ENCODE data around the gene CYTH1. TPM values are rescaled to one million over a fixed set of nuclear protein-coding genes. Genes with fewer than 3 reads are reported as not detected.
"Not testable (repeated sequence)": the region's sequence is repeated elsewhere in the genome, so short reads cannot be mapped to it uniquely, and the experiment has no call there.

The CYTH1 gene
- total RNA-seq, 1 donor from 2014 or later = 29.4 TPM

DNA sequence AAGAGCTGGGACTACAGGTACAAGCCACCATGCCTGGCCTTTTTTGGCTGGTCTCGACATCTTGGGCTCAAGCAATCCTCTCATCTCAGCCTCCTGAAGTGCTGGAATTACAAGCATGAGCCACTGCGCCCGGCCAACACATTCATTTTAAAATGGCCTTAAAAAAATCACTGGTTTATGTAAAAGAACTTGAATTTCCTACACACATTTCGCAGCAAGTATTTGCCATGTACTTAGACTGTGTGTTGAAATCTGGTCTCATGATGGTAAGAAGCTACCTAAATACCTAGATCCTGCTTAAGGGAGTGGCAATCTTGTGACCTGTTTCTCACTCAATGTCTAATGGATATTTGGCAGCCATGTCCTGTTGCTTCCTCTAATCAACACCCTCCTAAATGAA is 8.5 kb upstream of the CYTH1 start:
- DNase-seq (ENCODE audit: low spot score) = no peak
- intact Hi-C loops (cut with DNase I) = no loop called here

DNA sequence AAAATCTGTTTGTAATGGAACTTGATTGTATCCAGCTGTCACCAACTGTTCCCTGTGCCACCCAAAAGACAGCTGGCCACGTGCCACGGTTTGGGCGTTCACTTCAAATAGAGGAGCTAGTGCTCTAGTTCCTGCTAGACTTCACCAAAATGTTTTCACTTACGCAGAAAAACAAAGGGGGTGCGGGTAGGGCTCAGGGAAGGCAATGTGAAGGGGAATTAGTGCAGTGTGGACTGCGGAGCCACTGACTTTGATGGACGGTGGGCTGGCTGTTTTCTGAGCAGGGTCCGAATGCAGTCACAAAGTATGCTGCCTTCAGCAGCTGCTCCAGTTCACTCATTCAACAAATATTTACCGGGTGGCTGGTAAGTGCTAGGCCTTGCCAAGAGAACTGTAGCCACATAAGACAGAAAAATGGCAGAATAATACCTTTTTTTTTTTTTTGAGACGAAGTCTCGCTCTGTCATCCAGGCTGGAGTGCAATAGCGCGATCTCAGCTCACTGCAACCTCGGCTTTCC is 7.6 kb upstream of the CYTH1 start:
- intact Hi-C loops (cut with DNase I) = no loop called here
- no peak for DNase-seq (ENCODE audit: low spot score)

DNA sequence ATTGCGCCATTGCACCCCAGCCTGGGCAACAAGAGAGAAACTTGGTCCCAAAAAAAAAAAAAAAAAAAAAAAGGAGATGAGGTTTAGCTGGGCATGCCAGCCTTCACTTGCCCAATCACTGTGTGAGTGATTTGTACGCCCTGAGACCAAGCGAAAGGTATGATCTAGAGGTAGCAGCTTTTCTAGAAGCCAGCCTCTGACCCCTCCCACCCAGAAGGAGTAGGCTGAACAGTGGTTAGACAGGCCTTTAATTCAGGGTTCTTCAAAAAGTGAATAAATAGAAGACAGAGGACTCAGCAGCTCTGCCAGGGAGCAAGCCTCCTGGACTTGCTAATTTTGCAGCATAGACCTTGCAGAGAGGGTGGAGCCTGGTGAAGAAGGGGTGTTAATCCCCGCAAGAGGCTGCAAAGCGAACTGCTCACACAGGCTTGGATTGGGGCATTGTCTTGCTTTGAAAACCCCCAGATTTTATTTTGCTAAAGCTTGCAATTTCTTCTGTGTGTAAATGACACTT is 7.1 kb upstream of the CYTH1 start:
- intact Hi-C loops (cut with DNase I) = no loop called here
- DNase-seq (ENCODE audit: low spot score) = no peak

DNA sequence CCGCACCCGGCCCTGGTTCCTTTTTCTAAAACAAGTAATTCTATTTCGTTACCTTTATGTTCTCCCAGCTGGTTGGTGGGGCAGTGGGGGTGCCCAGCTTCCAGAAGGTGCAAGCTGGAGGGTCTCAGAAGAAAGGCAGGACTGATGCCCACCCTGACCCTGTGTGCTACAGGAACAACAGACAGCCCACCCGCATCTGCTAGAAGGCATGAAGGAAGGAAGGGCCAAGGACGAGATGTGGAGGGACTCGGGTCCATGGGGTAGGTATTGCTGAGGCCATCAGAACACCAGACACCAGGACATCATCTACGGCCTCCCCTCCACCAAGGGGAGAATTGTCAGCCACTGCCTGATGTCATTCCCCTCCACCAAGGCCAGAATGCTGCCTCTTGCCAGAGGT is 6.4 kb upstream of the CYTH1 start:
- DNase-seq (ENCODE audit: low spot score) = no peak
- intact Hi-C loops (cut with DNase I) = no loop called here

DNA sequence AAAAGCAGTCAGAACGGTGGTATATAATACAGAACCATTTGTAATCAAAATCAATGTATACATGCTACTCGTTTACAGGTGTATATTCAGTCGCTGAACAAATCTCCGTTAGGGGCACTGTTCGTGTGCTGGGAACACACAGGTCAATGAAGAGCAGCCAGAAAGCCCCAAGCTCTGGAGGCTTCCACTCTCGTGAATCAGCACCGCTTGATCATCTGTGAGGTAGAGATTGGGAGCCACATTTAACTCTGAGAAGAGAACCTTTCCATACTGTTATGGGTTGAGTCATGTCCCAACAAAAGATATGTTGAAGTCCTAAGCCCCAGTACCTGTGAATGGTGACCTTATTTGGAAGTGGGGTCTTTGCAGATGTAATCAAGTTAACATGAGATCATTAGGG is 5.4 kb upstream of the CYTH1 start:
- intact Hi-C loops (cut with DNase I) = no loop called here

DNA sequence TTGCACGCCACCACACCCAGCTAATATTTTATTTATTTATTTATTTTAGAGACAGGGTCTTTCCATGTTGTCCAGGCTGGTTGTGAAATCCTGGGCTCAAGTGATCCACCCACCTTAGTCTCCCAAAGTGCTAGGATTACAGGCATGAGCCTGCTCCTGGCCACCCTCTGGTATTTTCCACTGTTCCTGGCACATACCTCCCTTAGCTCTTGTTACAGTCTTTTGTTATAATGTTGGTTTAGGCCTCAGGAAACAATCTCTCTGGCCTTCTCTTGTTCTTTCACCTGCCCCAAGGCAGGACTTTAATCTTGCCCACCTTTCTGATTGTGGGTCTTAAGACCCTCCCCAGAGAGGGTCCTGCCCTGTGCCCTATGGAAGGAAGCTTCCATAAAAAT is 3.6 kb upstream of the CYTH1 start:
- intact Hi-C loops (cut with DNase I) = no loop called here
- no peak for DNase-seq (ENCODE audit: low spot score)

More for the DNA sequence above, 5.4 kb upstream of the CYTH1 start:
- no peak for DNase-seq (ENCODE audit: low spot score)

DNA sequence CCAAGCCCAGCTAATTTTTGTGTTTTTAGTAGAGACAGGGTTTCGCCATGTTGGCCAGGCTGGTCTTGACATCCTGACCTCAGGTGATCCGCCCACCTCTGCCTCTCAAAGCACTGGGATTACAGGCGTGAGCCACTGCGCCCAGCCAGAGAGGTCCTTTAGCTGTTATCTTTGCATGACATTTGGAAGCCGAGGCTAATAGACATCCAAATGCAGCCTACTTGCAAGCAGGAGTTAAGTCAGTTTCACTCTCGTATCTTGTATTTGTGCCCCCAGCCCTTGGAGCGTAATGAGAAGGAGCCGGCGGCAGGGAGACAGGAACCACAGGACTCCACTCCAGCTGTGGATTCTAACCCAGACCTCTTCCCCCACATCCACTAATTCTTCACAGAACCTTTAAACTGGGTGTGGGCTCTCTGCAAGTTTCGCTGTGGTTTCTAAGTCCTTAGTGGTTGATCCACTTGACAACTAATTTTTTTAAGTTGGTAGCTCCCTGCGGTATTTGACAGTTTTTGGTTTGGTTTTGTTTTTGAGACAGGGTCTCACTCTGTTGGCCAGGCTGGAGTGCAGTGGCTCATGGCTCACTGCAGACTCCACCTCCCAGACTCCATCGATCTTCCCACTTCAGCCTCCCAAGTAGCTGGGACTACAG is 3.1 kb upstream of the CYTH1 start:
- intact Hi-C loops (cut with DNase I) = no loop called here
- DNase-seq (ENCODE audit: low spot score) = no peak

DNA sequence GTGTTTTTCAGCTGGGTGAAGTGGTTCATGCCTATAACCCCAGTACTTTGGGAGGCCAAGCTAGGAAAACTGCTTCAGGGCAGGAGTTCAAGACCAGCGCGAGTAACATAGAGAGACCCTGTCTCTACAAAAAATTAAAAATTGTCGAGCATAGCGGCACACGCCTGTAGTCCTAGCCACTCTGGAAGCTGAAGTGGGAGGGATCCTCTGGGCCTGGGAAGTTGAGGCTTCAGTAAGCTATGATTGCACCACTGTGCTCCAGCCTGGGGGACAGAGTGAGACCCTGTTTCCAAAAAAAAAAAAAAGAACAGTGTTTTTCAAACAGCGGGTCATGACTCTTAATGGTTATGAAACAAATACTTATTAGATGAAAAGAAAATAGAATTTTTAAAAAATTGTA is 2.3 kb upstream of the CYTH1 start:
- intact Hi-C loops (cut with DNase I) = loop anchor here (5.0 kb wide), 1 partner anchor 47 kb away; no protein-coding TSS in a partner anchor
- no peak for DNase-seq (ENCODE audit: low spot score)

DNA sequence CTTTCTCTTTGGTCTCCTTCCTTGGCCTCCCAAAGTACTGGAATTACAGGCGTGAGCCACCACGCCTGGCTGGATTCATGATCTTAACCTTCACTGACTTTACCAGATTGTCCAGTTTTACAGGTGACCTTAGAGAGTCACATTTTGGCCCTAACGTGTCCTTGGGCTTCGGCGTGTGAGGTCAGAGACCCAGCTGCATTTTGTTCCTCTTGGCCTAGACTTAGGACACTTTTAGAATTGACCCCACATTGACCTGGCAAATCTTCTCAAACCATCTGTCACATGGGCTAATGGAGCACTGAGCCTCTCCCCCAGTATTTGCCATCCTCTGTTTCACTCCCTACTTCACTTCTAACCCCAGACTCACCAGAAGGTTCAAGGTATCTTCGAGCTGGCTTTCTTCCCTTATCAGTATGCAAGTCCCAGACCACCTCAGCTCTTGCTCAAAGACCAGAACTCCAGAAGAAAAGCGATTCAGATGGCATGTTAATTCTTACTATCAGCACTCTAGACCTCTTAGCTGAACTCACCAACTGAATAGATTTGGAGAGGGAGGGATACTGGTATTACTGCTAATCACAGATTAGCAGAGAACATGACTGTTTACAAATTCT is 1.7 kb upstream of the CYTH1 start:
- intact Hi-C loops (cut with DNase I) = loop anchor here (5.0 kb wide), 1 partner anchor 47 kb away; no protein-coding TSS in a partner anchor
- no peak for DNase-seq (ENCODE audit: low spot score)

DNA sequence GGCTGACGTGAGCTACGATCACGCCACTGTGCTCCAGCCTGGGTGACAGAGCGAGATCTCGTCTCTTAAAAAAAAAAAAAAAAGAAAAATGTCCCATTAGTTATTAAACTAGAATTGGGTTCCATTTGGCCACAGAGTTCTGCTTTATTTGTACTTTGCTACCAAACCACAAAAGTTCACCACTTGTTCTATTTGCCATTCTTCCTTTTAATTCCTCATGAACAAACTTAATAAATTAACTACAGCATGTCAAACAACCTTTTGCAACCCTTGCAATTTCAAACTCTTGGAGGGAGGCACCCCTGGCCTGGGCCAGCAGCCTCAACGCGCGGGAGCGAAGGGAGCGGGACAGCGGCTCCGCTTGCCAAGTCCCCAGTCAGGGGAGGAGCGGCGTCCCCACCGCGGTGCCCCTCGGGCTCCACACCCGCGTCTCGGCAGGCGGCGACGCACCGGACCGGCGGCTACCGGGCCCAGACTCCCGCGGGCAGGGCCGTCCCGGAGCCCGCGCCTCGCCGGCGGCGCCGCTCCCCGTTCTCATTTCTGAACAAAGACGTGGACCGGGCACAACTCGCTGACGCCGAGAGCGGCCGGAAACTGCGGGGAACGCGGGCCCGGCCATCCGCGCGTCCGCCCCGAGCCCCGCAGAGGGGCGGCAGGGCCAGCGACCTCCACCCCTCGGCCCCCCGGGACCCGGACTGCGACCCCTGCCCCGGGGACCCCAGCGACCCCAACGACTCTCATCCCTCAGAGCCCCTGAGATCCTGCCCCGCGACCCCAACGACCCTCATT is 775 bp downstream of the CYTH1 start:
- intact Hi-C loops (cut with DNase I) = loop anchor here (5.0 kb wide), 1 partner anchor 44 kb away; no protein-coding TSS in a partner anchor
- peak; percentile 82 for DNase-seq (ENCODE audit: low spot score)

DNA sequence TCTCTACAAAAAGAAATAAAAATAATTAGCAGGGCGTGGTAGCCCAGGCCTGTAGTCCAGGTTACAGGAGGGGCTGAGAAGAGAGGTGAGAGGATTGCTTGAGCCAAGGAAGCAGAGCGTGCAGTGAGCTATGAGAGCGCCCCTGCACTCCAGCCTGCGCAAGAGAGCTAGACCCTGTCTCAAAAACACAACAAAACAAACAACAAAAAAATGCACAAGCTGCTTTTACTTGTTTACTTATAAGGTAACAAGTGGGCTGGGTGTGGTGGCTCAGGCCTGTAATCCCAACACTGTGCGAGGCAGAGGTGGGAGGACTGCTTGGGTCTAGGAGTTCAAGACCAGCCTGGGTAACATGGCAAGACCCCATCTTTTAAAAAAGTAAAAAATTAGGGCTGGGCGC is 1.7 kb downstream of the CYTH1 start:
- DNase-seq (ENCODE audit: low spot score) = no peak
- intact Hi-C loops (cut with DNase I) = loop anchor here (5.0 kb wide), 1 partner anchor 43 kb away; no protein-coding TSS in a partner anchor

DNA sequence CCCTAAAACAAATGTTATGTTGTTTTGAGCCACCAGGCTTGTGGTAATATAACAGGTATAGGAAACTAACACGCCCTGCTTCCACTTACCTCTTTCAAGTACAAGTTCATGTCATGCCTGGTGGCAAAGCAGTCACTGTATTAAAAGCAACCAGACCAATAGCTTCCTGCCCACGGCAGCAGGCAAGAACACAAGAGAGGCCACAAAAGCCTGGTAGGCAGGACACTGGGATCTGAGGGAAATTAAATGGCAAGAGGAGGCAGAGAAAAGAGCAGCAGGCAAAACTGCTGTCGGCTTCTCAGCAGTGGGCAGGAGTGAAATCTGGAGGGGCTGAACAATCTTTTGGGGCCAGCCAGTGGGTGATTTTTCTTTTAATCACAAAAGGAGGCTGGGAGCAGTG is 2.2 kb downstream of the CYTH1 start:
- DNase-seq (ENCODE audit: low spot score) = no peak
- intact Hi-C loops (cut with DNase I) = loop anchor here (5.0 kb wide), 1 partner anchor 43 kb away; no protein-coding TSS in a partner anchor

DNA sequence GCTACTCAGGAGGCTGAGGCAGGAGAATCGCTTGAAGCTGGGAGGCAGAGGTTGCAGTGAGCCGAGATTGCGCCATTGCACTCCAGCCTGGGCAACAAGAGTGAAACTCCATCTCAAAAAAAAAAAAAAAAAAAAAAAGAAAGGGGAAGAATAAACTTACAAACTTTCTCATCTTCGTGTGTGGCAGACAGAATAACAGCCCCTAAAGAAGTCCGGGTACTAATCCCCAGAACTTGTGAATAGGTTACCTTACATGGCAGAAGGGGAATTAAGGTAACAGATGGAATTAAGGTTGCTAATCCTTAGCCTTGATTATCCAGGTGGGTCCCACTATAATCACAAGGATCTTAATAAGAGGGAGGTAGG is 2.8 kb downstream of the CYTH1 start:
- intact Hi-C loops (cut with DNase I); DNase-seq (ENCODE audit: low spot score): not testable (repeated sequence)

DNA sequence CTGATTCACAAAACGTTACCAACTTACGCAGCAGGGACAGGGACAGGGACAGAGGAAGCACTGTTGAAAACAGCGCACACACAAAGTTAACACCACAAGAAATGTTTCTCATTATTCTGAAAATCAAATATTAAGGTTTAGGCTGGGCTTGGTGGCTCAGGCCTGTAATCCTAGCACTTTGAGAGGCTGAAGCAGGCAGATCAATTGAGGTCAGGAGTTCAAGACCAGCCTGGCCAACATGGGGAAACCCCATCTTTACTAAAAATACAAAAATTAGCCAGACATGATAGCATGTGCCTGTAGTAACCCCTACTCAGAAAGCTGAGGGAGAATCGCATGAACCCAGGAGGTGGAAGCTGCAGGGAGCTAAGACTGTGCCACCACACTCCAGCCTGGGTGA is 4.2 kb downstream of the CYTH1 start:
- intact Hi-C loops (cut with DNase I) = no loop called here
- no peak for DNase-seq (ENCODE audit: low spot score)

DNA sequence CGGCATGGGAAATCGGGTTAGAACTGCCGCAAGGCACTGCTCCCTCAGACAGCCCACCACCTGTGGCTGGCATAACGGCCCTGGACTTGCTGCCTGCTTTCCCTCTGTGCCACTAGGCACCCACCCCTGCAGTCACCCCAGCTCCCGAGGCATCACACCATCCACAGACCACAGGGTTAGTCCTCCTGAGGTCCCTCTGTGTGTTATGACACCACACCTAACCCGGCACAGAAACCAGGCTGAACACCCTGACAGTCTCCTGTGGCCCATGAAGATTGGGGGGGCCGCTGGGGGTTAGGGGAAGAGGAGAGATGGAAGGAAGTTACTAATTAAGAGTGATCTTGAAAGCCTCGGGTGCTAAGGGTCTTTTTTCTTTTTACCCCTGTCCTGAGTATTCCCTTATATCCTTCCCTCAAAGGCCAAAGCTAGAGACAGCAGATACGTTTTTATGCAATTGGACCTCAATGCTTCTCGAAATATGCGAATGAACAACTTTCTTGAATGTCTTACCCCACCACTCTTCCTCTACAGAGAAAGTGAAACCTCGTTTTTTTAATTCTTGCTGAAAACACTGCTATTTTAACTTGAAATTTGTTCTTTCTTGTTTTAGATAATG is 7.0 kb downstream of the CYTH1 start:
- DNase-seq (ENCODE audit: low spot score) = no peak
- intact Hi-C loops (cut with DNase I) = no loop called here

DNA sequence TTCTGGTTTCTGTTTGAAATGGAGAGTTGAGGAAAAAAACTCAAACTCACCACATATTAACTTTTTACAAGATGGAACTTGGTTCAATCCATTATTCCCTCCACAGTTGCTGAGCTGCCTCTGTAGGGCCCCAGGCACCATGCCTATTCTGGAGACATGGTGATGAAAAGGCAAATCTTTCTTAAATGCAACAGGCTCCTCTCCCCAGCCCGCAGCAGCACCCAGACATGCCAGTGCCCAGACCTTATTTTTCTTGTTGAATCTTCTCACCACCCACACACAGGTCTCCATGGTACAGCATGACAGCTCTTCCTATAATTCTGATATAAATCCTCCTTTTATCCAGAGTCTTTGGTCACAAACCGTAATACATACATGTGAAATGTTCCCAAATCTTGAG is 7.6 kb downstream of the CYTH1 start:
- no peak for DNase-seq (ENCODE audit: low spot score)
- intact Hi-C loops (cut with DNase I) = no loop called here

DNA sequence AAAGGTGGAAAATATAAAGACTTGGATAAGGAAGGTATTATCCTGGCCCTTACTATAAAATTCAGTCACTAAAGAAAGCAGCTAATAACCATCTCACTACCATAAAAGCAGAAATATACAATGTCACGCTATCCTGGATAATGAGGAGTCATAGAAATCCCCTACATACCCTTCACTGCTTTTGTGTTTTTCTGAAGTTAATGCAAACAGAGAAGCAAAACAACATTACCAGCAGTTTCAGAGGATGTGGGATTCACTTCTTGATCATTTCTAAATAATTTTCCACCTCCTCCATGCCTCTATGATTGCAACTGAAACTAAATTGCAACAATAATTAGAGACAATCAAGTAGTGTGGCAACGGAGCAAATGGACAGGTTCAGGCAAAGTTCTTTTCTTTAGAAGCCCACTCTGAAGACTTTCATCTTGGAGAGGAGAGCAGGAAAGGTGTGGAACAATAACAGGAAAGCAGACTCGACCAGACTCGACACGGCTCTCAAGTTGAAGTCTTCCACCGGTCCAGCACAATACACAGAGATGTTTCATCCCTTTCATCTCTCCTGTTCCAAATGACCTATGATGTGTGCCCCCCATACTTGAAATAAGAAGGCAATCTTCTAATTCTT is 10.2 kb downstream of the CYTH1 start:
- no peak for DNase-seq (ENCODE audit: low spot score)
- intact Hi-C loops (cut with DNase I) = no loop called here

DNA sequence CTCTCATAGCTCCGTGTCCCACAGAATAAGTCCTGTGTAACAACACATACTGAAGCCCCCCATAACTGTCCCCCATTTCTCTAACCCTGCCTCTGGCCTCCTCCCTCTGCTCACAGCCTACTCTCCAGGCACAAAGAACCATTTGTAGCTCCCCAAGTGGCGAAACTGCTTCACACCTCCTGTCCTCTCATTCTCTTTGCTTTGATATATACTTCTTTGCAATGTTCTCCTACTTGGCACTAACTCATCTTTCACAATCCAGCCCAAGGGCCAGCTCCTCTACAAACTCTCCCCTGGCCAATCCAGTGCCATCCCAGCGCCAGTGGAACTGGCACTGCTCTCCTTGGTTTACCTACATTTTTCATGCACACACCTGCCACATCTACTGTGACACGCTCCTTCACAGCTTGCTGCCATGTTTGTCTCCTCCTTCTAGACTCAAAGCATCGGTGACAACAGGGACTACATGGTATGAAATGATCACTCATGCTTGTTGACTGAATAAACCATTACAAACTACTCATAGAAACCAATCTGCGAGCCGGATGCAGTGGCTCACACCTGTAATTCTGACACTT is 12.8 kb downstream of the CYTH1 start:
- intact Hi-C loops (cut with DNase I) = no loop called here
- DNase-seq (ENCODE audit: low spot score) = no peak

DNA sequence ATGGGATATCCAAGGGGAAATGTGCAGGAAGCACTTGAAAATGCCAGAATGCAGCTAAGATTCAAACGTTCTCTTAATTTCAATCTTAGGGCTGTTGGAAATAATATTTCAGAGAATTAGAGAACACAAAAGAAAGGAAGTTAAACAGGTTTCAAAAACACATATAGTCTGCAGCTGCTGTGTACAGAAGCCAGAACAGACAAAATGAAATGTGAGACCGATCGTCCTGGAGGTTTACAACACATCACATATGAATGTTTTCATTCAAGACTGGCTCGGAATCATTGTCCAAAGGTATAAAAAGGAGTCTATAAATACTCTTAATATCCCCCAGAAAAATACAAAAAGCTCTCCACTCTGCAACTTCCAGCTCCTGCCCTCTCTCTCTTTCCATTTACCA is 14.3 kb downstream of the CYTH1 start:
- no peak for DNase-seq (ENCODE audit: low spot score)
- intact Hi-C loops (cut with DNase I) = no loop called here

Data from cardiac septum (tissue), 1 donor.